ENCODE data around the gene ARL8A. TPM values are rescaled to one million over a fixed set of nuclear protein-coding genes. Genes with fewer than 3 reads are reported as not detected.
"Not testable (repeated sequence)": the region's sequence is repeated elsewhere in the genome, so short reads cannot be mapped to it uniquely, and the experiment has no call there.

ARL8A gene
- total RNA-seq, 1 donor from 2014 or later = 75.8 TPM

DNA sequence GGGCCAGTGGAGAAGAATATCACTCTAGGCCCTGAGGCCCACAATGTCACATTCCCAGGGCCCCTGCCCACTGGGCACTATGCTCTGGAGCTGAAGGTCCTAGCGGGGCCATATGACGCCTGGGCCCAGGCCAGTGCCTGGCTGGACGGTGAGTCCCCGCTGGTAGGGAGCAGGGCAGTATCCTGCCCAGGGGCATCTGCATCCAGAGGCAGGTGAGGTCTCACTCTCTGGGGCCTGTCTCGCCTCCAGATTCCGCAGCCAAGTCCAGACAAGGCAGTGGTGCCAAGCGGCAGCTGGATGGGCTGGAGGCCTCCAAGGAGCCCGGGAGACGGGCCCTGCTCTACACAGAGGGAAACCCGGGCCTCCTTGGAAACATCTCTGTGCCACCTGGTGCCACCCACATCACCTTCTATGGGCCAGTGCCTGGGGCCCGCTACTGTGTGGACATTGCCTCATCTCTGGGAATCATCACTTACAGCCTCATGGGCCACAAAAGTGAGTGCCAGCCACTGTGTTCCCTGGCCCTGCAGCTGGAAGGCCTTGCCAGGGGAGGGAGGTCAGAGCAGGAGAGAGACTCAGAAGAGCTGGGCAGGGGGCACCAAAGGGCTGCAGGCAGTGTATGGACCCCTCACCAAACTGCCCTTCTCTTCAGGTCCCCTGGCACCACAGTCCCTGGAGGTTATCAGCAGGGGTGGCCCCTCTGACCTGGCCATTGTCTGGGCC, 26.9 kb upstream of the ARL8A start:
- DNase-seq (ENCODE audit: extremely low spot score, unreplicated experiment) = no peak
- Mint-ChIP-seq H3K9me3 (ENCODE audit: unreplicated experiment) (no peaks in the 10 kb centered on the region), H3K27me3 (ENCODE audit: unreplicated experiment) (no peaks in the 10 kb centered on the region), H3K4me3 (ENCODE audit: unreplicated experiment) (no peak overlapping the region), H3K36me3 (ENCODE audit: unreplicated experiment) (no peaks in the 10 kb centered on the region), H3K27ac (ENCODE audit: unreplicated experiment) (no peak overlapping the region), H3K4me1 (ENCODE audit: unreplicated experiment) (peaks cover 5% of the 10 kb centered on the region)
- TF ChIP-seq, protein P1, sequence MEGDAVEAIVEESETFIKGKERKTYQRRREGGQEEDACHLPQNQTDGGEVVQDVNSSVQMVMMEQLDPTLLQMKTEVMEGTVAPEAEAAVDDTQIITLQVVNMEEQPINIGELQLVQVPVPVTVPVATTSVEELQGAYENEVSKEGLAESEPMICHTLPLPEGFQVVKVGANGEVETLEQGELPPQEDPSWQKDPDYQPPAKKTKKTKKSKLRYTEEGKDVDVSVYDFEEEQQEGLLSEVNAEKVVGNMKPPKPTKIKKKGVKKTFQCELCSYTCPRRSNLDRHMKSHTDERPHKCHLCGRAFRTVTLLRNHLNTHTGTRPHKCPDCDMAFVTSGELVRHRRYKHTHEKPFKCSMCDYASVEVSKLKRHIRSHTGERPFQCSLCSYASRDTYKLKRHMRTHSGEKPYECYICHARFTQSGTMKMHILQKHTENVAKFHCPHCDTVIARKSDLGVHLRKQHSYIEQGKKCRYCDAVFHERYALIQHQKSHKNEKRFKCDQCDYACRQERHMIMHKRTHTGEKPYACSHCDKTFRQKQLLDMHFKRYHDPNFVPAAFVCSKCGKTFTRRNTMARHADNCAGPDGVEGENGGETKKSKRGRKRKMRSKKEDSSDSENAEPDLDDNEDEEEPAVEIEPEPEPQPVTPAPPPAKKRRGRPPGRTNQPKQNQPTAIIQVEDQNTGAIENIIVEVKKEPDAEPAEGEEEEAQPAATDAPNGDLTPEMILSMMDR (IDR thresholded peaks at IDR 0.05) = no peak

DNA sequence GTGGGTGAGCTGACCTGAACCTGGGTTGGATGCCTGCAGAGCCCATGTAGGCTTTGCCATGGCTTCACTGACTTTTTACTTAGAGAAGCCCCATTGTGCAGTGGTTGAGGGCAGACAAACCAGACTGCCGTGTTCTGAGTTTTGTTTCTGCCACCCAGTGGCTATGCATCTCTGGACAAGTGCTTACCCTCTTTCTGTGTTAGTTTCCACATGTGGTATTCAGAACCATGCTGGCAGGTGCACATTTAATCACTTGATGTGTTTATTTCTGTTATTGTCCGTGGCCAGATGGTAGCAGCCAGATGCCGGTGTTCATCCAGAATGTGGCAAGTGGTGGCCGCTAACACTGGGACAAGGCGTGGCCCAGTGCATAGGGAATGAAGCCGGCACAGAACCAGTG, 26.2 kb upstream of the ARL8A start:
- no peak for DNase-seq (ENCODE audit: extremely low spot score, unreplicated experiment)
- TF ChIP-seq, protein P1 (IDR thresholded peaks at IDR 0.05) = no peak
- Mint-ChIP-seq H3K4me1 (ENCODE audit: unreplicated experiment) (peaks cover 5% of the 10 kb centered on the region), H3K4me3 (ENCODE audit: unreplicated experiment) (no peak overlapping the region), H3K9me3 (ENCODE audit: unreplicated experiment) (no peaks in the 10 kb centered on the region), H3K27me3 (ENCODE audit: unreplicated experiment) (no peaks in the 10 kb centered on the region), H3K27ac (ENCODE audit: unreplicated experiment) (no peak overlapping the region), H3K36me3 (ENCODE audit: unreplicated experiment) (no peaks in the 10 kb centered on the region)

DNA sequence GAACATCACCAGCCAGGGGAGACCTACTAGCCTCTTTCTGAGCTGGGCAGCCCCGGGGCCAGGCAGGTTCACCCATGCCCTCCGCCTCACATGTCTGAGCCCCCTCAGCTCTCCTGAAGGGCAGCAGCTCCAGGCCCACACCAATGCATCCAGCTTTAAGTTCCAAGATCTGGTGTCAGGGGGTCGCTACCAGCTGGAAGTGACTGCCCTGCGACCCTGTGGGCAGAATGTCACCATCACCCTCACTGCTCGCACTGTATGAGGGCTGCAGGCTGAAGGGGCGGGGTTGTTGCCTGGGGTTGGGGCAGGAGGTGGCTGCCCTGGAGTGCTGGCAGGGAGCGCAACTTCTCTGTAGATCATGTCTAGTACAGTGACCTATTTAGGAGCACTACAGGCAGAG, 24.3 kb upstream of the ARL8A start:
- peaks cover 5% of the 10 kb centered on the region for H3K4me1 Mint-ChIP-seq (ENCODE audit: unreplicated experiment)
- H3K4me3 Mint-ChIP-seq (ENCODE audit: unreplicated experiment) = no peak overlapping the region
- H3K36me3 Mint-ChIP-seq (ENCODE audit: unreplicated experiment) = no peaks in the 10 kb centered on the region
- DNase-seq (ENCODE audit: extremely low spot score, unreplicated experiment) = no peak
- H3K27ac Mint-ChIP-seq (ENCODE audit: unreplicated experiment) = no peak overlapping the region
- H3K27me3 Mint-ChIP-seq (ENCODE audit: unreplicated experiment) = no peaks in the 10 kb centered on the region
- TF ChIP-seq, protein P1 (IDR thresholded peaks at IDR 0.05) = no peak
- H3K9me3 Mint-ChIP-seq (ENCODE audit: unreplicated experiment) = no peaks in the 10 kb centered on the region

DNA sequence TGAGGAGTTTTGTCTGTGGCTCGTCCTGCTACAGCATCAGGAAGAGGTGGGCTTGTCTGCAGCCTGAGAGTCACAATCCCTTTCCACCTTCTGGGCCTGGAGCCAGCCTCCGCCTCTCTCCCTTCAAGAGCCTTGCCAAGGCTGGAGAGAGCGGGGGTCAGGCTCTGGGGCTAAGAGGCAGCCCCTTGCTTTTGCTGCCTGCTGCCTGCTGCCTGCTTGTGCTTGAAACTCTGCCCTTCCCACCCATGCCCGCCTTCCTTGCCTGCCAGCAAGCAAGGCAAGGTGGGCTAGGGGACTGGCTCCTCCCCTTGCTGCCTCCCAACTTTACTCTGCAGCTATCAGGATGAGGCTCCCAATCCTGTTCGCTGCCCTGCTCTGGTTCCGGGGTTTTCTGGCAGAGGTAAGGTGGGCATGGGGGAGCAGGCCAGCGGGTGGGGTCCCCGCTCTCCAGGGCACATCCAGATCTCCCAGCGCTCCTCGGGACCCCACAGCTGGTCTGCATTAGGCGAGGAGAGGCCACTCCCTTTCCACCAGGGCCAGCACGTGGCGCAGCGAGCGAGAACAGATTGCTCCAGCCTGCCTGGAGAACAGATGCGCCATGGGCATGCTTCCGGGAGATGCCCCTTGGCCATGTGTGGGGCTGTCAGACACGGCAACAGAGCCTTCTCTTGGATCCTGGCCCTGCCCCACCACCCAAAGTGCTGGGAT, 23.3 kb upstream of the ARL8A start:
- no peak overlapping the region for H3K4me3 Mint-ChIP-seq (ENCODE audit: unreplicated experiment)
- H3K27me3 Mint-ChIP-seq (ENCODE audit: unreplicated experiment) = no peaks in the 10 kb centered on the region
- TF ChIP-seq, protein P1 (IDR thresholded peaks at IDR 0.05) = no peak
- H3K27ac Mint-ChIP-seq (ENCODE audit: unreplicated experiment) = no peak overlapping the region
- no peaks in the 10 kb centered on the region for H3K9me3 Mint-ChIP-seq (ENCODE audit: unreplicated experiment)
- DNase-seq (ENCODE audit: extremely low spot score, unreplicated experiment) = no peak
- H3K4me1 Mint-ChIP-seq (ENCODE audit: unreplicated experiment) = peaks cover 6% of the 10 kb centered on the region
- H3K36me3 Mint-ChIP-seq (ENCODE audit: unreplicated experiment) = no peaks in the 10 kb centered on the region

DNA sequence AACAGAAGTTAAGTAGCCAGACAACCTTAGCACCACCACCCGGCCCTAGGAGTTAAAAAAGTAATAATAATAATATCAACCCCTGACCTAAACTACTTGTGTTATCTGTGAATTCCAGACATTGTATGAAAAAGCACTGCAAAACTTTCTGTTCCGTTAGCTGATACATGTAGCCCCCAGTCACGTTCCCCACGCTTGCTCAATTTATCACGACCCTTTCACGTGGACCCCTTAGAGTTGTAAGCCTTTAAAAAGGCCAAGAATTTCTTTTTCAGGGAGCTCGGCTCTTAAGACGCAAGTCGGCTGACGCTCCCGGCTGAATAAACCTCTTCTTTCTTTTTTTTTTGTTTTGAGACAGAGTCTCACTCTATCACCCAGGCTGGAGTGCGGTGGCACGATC, 22.5 kb upstream of the ARL8A start:
- not testable (repeated sequence) for DNase-seq (ENCODE audit: extremely low spot score, unreplicated experiment); H3K36me3 Mint-ChIP-seq (ENCODE audit: unreplicated experiment); H3K27ac Mint-ChIP-seq (ENCODE audit: unreplicated experiment); H3K27me3 Mint-ChIP-seq (ENCODE audit: unreplicated experiment); H3K4me3 Mint-ChIP-seq (ENCODE audit: unreplicated experiment); H3K9me3 Mint-ChIP-seq (ENCODE audit: unreplicated experiment); H3K4me1 Mint-ChIP-seq (ENCODE audit: unreplicated experiment)

Data from osteocyte (in vitro differentiated cells).